Mesenteric fat pad (tissue), 1 donor: ENCODE measurements around the gene SUB1. TPM values are rescaled to one million over a fixed set of nuclear protein-coding genes. Genes with fewer than 3 reads are reported as not detected.
"Not testable (repeated sequence)": the region's sequence is repeated elsewhere in the genome, so short reads cannot be mapped to it uniquely, and the experiment has no call there.

Source experiments
- DNase-seq: peaks from one replicate; pipeline ENCODE4 v3.0.0-alpha.2; 2020; ENCODE audit warnings: low spot score
- total RNA-seq: library from RNA; stranded (reverse); fragmentation: NEBNext Ultra II Directional; extraction: Animal tissue kit (Norgen Biotek cat#: 25700); gene quantifications from one replicate; pipeline ENCODE4 v1.2.1, GENCODE V29; 2021
- donor health status: DM: yes; HTN: yes; CAD: no.

SUB1 gene
- total RNA-seq, 1 donor from 2014 or later: 295 TPM

GRCh38 chr5:32563614-32564013, 21.7 kb upstream of the SUB1 start:
- DNase-seq: no peak

- DNase-seq: no peak
Observed at GRCh38 chr5:32565145-32565544, 20.2 kb upstream of the SUB1 start.

- DNase-seq: no peak
Observed at GRCh38 chr5:32566319-32567111, 18.8 kb upstream of the SUB1 start.

GRCh38 chr5:32571128-32571527, 14.2 kb upstream of the SUB1 start:
- DNase-seq: no peak

GRCh38 chr5:32572778-32573480, 12.4 kb upstream of the SUB1 start:
- DNase-seq: no peak

GRCh38 chr5:32573481-32573854, 11.9 kb upstream of the SUB1 start:
- not testable (repeated sequence) for DNase-seq

GRCh38 chr5:32574540-32575175, 10.7 kb upstream of the SUB1 start:
- DNase-seq: no peak

GRCh38 chr5:32578363-32578762, 7.0 kb upstream of the SUB1 start:
- DNase-seq: no peak

GRCh38 chr5:32578764-32579163, 6.6 kb upstream of the SUB1 start:
- no peak for DNase-seq

- DNase-seq: no peak
Observed at GRCh38 chr5:32581010-32581785, 4.2 kb upstream of the SUB1 start.

- DNase-seq: no peak
Observed at GRCh38 chr5:32583582-32584232, 1.6 kb upstream of the SUB1 start.

GRCh38 chr5:32584646-32585045, 711 bp upstream of the SUB1 start:
- DNase-seq: no peak

- DNase-seq: no peak
Observed at GRCh38 chr5:32585122-32585445, 273 bp upstream of the SUB1 start.

GRCh38 chr5:32586276-32586599, 881 bp downstream of the SUB1 start:
- DNase-seq: no peak

- DNase-seq: no peak
Observed at GRCh38 chr5:32587067-32587551, 1.8 kb downstream of the SUB1 start.

- DNase-seq: no peak
Observed at GRCh38 chr5:32589416-32589815, 4.1 kb downstream of the SUB1 start.

GRCh38 chr5:32589942-32590869, 4.8 kb downstream of the SUB1 start:
- DNase-seq: no peak

- DNase-seq: no peak
Observed at GRCh38 chr5:32595118-32595517, 9.8 kb downstream of the SUB1 start.

GRCh38 chr5:32597041-32597629, 11.8 kb downstream of the SUB1 start:
- DNase-seq: no peak
